WTC11 (cell line): ENCODE measurements around the gene LMCD1. TPM values are rescaled to one million over a fixed set of nuclear protein-coding genes. Genes with fewer than 3 reads are reported as not detected.
A peak's percentile ranks its signal among the peaks of the same experiment; 100 is the strongest.

Source experiments
- ATAC-seq: fragments of 200-7000 bp; cut with Tn5 transposase; 2 replicates; pipeline ENCODE4 v1.10.0; 2021; ENCODE audit warnings: mild to moderate bottlenecking, moderate library complexity
- CTCF ChIA-PET: fragments of 300-600 bp; sonication (Branson Sonifier 250); formaldehyde crosslinking; loops from one replicate; lab custom pipeline; 2021; ENCODE audit warnings: antibody characterized with exemption; lab: Charles Lee
- POLR2A ChIA-PET: fragments of 350-600 bp; sonication (Branson Sonifier 250); formaldehyde crosslinking; loops from one replicate; lab custom pipeline; 2021; ENCODE audit warnings: antibody characterized with exemption; lab: Charles Lee
- DNase-seq: peaks from one replicate; pipeline ENCODE4 v3.0.0; 2021; ENCODE audit warnings: low spot score
- H3K27ac Mint-ChIP-seq: 2 replicates; pipeline ENCODE4 v1.8.0; 2021; ENCODE audit warnings: mixed read lengths
- H3K27me3 Mint-ChIP-seq: 2 replicates; pipeline ENCODE4 v1.8.0; 2021; ENCODE audit warnings: low read depth, mild to moderate bottlenecking, moderate library complexity, mixed read lengths
- H3K36me3 Mint-ChIP-seq: 2 replicates; pipeline ENCODE4 v1.8.0; 2021; ENCODE audit warnings: mixed read lengths
- H3K4me1 Mint-ChIP-seq: 2 replicates; pipeline ENCODE4 v1.8.0; 2022; ENCODE audit warnings: mixed read lengths
- H3K4me3 Mint-ChIP-seq: 2 replicates; pipeline ENCODE4 v1.8.0; 2021; ENCODE audit warnings: mild to moderate bottlenecking, moderate library complexity, mixed read lengths
- H3K9me3 Mint-ChIP-seq: 2 replicates; pipeline ENCODE4 v1.8.0; 2021; ENCODE audit warnings: mixed read lengths
- CBFB ChIP-seq: sonication (generic); formaldehyde crosslinking; IDR thresholded peaks from 2 replicates; pipeline ENCODE4 v1.8.1; 2022; ENCODE audit warnings: mild to moderate bottlenecking, low read depth, missing genetic modification reagents
- ELF4 ChIP-seq: sonication (generic); formaldehyde crosslinking; IDR thresholded peaks from 2 replicates; pipeline ENCODE4 v1.8.1; 2022; ENCODE audit warnings: low read depth, mild to moderate bottlenecking, moderate library complexity, missing genetic modification reagents
- FOXJ3 ChIP-seq: sonication (generic); formaldehyde crosslinking; IDR thresholded peaks from 2 replicates; pipeline ENCODE4 v1.9.0; 2021; ENCODE audit warnings: missing genetic modification reagents, mild to moderate bottlenecking, borderline replicate concordance
- NR1H2 ChIP-seq: sonication (generic); formaldehyde crosslinking; IDR thresholded peaks from 2 replicates; pipeline ENCODE4 v1.9.0; 2021; ENCODE audit warnings: mild to moderate bottlenecking, moderate library complexity, missing genetic modification reagents
- NR2C2 ChIP-seq: sonication (generic); formaldehyde crosslinking; IDR thresholded peaks from 2 replicates; pipeline ENCODE4 v1.8.0; 2022; ENCODE audit warnings: mild to moderate bottlenecking, missing genetic modification reagents
- RELA ChIP-seq: sonication (generic); formaldehyde crosslinking; IDR thresholded peaks from 2 replicates; pipeline ENCODE4 v1.8.1; 2022; ENCODE audit warnings: missing genetic modification reagents, mild to moderate bottlenecking, borderline replicate concordance
- RORB ChIP-seq: fragments of 250-450 bp; sonication (Bioruptor Pico); IDR thresholded peaks from 2 replicates; pipeline ENCODE4 v1.9.0; 2021; ENCODE audit warnings: mild to moderate bottlenecking
- ZBTB21 ChIP-seq: sonication (generic); formaldehyde crosslinking; IDR thresholded peaks from 2 replicates; pipeline ENCODE4 v1.8.1; 2023; ENCODE audit warnings: mild to moderate bottlenecking, missing genetic modification reagents, borderline replicate concordance
- ZNF138 ChIP-seq: sonication (generic); formaldehyde crosslinking; conservative IDR thresholded peaks from 2 replicates; pipeline ENCODE4 v1.8.1; 2022; ENCODE audit warnings: mild to moderate bottlenecking, moderate library complexity, missing genetic modification reagents
- ZNF423 ChIP-seq: fragments of 250-450 bp; sonication (Bioruptor Pico); IDR thresholded peaks from 2 replicates; pipeline ENCODE4 v2.1.2; 2022; ENCODE audit warnings: mild to moderate bottlenecking, moderate library complexity
- total RNA-seq: library from RNA; stranded (reverse); gene quantifications from 3 replicates; pipeline ENCODE4 v1.2.3, GENCODE V29; 2021
- TF ChIP-seq, protein P1 (sequence below): sonication (generic); formaldehyde crosslinking; IDR thresholded peaks from 2 replicates; pipeline ENCODE4 v1.8.0; 2022; ENCODE audit warnings: missing genetic modification reagents
- TF ChIP-seq, protein P2 (sequence below): sonication (generic); formaldehyde crosslinking; IDR thresholded peaks from 2 replicates; pipeline ENCODE4 v1.8.1; 2023; ENCODE audit warnings: mild to moderate bottlenecking, missing genetic modification reagents, borderline replicate concordance
- TF ChIP-seq, protein P3 (sequence below): sonication (generic); formaldehyde crosslinking; IDR thresholded peaks from 2 replicates; pipeline ENCODE4 v1.8.1; 2022; ENCODE audit warnings: low read depth, mild to moderate bottlenecking, moderate library complexity, missing genetic modification reagents, borderline replicate concordance
- TF ChIP-seq, protein P4 (sequence below): sonication (generic); formaldehyde crosslinking; IDR thresholded peaks from 2 replicates; pipeline ENCODE4 v1.8.1; 2022; ENCODE audit warnings: mild to moderate bottlenecking, missing genetic modification reagents, moderate library complexity, borderline replicate concordance
- TF ChIP-seq, protein P5 (sequence below): sonication (generic); formaldehyde crosslinking; IDR thresholded peaks from 2 replicates; pipeline ENCODE4 v1.8.0; 2022; ENCODE audit warnings: mild to moderate bottlenecking, missing genetic modification reagents
- TF ChIP-seq, protein P6 (sequence below): fragments of 250-450 bp; sonication (Bioruptor Pico); IDR thresholded peaks from 2 replicates; pipeline ENCODE4 v1.9.0; 2021; ENCODE audit warnings: mild to moderate bottlenecking, borderline replicate concordance
- TF ChIP-seq, protein P7 (sequence below): fragments of 250-450 bp; sonication (Bioruptor Pico); IDR thresholded peaks from 2 replicates; pipeline ENCODE4 v1.9.0; 2021; ENCODE audit warnings: mild to moderate bottlenecking
- TF ChIP-seq, protein P8 (sequence below): sonication (generic); formaldehyde crosslinking; IDR thresholded peaks from 2 replicates; pipeline ENCODE4 v1.8.0; 2022; ENCODE audit warnings: mild to moderate bottlenecking, missing genetic modification reagents

LMCD1 gene
- total RNA-seq, 1 experiment from 2014 or later = 12.5 TPM

DNA sequence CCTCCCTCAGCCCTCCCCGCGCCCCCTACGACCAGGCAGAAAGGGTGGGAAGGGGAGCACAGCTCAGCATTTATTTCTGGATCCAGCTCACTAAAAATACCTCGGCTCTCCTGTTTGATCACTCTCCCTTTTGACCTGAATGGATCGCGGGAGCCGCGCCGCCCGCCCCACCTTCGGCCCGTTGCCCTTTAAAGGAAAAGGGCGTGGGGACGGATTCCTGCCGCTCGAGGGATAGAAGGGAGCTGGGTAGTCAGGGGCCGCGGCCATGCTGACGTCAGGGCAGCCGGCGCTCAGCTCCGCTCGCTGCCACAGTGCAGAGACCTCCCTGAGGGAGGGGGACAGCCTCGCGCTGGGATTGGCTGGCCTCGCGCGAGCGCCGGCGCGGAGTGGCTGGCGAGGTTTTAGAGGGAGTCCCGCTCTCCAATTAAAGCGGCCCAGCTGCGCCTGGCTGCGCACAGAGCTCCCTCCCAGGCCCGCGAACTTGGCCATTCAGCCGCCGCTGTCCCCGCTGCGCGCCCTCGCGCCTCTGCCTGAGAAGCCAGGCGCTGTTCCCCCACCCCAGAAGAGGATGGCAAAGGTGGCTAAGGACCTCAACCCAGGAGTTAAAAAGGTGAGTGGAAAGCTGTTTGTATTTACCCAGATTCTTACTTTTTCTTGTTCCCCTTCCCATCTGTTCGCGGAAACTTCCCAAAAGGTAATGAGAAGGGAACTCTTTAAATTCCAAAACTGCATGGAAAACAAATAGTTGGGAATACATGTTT is at the start of gene LMCD1 (continued):
- TF ChIP-seq, protein P1, sequence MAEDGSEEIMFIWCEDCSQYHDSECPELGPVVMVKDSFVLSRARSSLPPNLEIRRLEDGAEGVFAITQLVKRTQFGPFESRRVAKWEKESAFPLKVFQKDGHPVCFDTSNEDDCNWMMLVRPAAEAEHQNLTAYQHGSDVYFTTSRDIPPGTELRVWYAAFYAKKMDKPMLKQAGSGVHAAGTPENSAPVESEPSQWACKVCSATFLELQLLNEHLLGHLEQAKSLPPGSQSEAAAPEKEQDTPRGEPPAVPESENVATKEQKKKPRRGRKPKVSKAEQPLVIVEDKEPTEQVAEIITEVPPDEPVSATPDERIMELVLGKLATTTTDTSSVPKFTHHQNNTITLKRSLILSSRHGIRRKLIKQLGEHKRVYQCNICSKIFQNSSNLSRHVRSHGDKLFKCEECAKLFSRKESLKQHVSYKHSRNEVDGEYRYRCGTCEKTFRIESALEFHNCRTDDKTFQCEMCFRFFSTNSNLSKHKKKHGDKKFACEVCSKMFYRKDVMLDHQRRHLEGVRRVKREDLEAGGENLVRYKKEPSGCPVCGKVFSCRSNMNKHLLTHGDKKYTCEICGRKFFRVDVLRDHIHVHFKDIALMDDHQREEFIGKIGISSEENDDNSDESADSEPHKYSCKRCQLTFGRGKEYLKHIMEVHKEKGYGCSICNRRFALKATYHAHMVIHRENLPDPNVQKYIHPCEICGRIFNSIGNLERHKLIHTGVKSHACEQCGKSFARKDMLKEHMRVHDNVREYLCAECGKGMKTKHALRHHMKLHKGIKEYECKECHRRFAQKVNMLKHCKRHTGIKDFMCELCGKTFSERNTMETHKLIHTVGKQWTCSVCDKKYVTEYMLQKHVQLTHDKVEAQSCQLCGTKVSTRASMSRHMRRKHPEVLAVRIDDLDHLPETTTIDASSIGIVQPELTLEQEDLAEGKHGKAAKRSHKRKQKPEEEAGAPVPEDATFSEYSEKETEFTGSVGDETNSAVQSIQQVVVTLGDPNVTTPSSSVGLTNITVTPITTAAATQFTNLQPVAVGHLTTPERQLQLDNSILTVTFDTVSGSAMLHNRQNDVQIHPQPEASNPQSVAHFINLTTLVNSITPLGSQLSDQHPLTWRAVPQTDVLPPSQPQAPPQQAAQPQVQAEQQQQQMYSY (CRISPR knock-in tag) = peak; percentile 64; the same call in 1 of the 2 replicates
- no peak for TF ChIP-seq FOXJ3
- peak; percentile 93; the same call in 1 of the 2 replicates for TF ChIP-seq RELA (CRISPR knock-in tag)

DNA sequence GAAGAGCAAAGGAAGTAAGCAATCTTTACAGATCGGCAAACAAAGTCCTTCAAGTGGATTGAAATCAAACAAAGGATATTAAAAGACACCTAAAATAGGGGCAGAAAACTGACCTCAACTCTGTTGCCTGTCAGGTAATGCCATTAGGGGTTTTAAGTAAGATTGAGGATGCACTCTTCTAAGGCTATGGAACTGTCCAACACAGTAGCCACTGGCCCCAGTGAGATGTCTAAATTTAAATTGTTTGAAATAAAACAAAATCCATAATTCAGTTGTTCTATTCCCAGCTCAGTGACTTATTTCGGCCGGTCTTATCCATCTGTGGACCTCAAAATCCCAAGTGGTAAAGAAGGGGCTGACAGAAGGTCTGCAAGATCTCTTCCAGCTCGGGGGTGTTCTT is 49.5 kb upstream of the LMCD1 start:
- no peak for DNase-seq
- no peaks in the 10 kb centered on the region for H3K36me3 Mint-ChIP-seq
- TF ChIP-seq, protein P2, sequence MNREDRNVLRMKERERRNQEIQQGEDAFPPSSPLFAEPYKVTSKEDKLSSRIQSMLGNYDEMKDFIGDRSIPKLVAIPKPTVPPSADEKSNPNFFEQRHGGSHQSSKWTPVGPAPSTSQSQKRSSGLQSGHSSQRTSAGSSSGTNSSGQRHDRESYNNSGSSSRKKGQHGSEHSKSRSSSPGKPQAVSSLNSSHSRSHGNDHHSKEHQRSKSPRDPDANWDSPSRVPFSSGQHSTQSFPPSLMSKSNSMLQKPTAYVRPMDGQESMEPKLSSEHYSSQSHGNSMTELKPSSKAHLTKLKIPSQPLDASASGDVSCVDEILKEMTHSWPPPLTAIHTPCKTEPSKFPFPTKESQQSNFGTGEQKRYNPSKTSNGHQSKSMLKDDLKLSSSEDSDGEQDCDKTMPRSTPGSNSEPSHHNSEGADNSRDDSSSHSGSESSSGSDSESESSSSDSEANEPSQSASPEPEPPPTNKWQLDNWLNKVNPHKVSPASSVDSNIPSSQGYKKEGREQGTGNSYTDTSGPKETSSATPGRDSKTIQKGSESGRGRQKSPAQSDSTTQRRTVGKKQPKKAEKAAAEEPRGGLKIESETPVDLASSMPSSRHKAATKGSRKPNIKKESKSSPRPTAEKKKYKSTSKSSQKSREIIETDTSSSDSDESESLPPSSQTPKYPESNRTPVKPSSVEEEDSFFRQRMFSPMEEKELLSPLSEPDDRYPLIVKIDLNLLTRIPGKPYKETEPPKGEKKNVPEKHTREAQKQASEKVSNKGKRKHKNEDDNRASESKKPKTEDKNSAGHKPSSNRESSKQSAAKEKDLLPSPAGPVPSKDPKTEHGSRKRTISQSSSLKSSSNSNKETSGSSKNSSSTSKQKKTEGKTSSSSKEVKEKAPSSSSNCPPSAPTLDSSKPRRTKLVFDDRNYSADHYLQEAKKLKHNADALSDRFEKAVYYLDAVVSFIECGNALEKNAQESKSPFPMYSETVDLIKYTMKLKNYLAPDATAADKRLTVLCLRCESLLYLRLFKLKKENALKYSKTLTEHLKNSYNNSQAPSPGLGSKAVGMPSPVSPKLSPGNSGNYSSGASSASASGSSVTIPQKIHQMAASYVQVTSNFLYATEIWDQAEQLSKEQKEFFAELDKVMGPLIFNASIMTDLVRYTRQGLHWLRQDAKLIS (CRISPR knock-in tag) = no peak
- TF ChIP-seq CBFB (CRISPR knock-in tag) (no peak), ZNF138 (CRISPR knock-in tag) (no peak), ELF4 (CRISPR knock-in tag) (no peak), NR2C2 (CRISPR knock-in tag) (no peak), NR1H2 (no peak), ZNF423 (CRISPR knock-in tag) (no peak), ZBTB21 (CRISPR knock-in tag) (no peak), RORB (CRISPR knock-in tag) (no peak)
- TF ChIP-seq, protein P3, sequence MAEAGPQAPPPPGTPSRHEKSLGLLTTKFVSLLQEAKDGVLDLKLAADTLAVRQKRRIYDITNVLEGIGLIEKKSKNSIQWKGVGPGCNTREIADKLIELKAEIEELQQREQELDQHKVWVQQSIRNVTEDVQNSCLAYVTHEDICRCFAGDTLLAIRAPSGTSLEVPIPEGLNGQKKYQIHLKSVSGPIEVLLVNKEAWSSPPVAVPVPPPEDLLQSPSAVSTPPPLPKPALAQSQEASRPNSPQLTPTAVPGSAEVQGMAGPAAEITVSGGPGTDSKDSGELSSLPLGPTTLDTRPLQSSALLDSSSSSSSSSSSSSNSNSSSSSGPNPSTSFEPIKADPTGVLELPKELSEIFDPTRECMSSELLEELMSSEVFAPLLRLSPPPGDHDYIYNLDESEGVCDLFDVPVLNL (CRISPR knock-in tag) = no peak
- TF ChIP-seq, protein P4, sequence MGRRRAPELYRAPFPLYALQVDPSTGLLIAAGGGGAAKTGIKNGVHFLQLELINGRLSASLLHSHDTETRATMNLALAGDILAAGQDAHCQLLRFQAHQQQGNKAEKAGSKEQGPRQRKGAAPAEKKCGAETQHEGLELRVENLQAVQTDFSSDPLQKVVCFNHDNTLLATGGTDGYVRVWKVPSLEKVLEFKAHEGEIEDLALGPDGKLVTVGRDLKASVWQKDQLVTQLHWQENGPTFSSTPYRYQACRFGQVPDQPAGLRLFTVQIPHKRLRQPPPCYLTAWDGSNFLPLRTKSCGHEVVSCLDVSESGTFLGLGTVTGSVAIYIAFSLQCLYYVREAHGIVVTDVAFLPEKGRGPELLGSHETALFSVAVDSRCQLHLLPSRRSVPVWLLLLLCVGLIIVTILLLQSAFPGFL = no peak
- TF ChIP-seq, protein P5, sequence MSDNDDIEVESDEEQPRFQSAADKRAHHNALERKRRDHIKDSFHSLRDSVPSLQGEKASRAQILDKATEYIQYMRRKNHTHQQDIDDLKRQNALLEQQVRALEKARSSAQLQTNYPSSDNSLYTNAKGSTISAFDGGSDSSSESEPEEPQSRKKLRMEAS (CRISPR knock-in tag) = no peak
- TF ChIP-seq, protein P6, sequence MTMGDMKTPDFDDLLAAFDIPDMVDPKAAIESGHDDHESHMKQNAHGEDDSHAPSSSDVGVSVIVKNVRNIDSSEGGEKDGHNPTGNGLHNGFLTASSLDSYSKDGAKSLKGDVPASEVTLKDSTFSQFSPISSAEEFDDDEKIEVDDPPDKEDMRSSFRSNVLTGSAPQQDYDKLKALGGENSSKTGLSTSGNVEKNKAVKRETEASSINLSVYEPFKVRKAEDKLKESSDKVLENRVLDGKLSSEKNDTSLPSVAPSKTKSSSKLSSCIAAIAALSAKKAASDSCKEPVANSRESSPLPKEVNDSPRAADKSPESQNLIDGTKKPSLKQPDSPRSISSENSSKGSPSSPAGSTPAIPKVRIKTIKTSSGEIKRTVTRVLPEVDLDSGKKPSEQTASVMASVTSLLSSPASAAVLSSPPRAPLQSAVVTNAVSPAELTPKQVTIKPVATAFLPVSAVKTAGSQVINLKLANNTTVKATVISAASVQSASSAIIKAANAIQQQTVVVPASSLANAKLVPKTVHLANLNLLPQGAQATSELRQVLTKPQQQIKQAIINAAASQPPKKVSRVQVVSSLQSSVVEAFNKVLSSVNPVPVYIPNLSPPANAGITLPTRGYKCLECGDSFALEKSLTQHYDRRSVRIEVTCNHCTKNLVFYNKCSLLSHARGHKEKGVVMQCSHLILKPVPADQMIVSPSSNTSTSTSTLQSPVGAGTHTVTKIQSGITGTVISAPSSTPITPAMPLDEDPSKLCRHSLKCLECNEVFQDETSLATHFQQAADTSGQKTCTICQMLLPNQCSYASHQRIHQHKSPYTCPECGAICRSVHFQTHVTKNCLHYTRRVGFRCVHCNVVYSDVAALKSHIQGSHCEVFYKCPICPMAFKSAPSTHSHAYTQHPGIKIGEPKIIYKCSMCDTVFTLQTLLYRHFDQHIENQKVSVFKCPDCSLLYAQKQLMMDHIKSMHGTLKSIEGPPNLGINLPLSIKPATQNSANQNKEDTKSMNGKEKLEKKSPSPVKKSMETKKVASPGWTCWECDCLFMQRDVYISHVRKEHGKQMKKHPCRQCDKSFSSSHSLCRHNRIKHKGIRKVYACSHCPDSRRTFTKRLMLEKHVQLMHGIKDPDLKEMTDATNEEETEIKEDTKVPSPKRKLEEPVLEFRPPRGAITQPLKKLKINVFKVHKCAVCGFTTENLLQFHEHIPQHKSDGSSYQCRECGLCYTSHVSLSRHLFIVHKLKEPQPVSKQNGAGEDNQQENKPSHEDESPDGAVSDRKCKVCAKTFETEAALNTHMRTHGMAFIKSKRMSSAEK = no peak
- TF ChIP-seq, protein P7, sequence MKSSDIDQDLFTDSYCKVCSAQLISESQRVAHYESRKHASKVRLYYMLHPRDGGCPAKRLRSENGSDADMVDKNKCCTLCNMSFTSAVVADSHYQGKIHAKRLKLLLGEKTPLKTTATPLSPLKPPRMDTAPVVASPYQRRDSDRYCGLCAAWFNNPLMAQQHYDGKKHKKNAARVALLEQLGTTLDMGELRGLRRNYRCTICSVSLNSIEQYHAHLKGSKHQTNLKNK = no peak
- TF ChIP-seq, protein P8, sequence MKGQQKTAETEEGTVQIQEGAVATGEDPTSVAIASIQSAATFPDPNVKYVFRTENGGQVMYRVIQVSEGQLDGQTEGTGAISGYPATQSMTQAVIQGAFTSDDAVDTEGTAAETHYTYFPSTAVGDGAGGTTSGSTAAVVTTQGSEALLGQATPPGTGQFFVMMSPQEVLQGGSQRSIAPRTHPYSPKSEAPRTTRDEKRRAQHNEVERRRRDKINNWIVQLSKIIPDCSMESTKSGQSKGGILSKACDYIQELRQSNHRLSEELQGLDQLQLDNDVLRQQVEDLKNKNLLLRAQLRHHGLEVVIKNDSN (CRISPR knock-in tag) = no peak
- no peak overlapping the region for H3K4me3 Mint-ChIP-seq
- no peak overlapping the region for H3K27ac Mint-ChIP-seq
- CTCF ChIA-PET = no interaction called here
- peaks cover 10% of the 10 kb centered on the region for H3K4me1 Mint-ChIP-seq
- no peaks in the 10 kb centered on the region; the same call in 1 of the 2 replicates for H3K27me3 Mint-ChIP-seq
- H3K9me3 Mint-ChIP-seq = peaks cover 7% of the 10 kb centered on the region
- POLR2A ChIA-PET = no interaction called here
- ATAC-seq = no peak
